ENCODE data around the gene RNF114. TPM values are rescaled to one million over a fixed set of nuclear protein-coding genes. Genes with fewer than 3 reads are reported as not detected.
A peak's percentile ranks its signal among the peaks of the same experiment; 100 is the strongest.

Gene RNF114
- total RNA-seq, 4 donors from 2014 or later: 73.2 to 102 (median 79.7) TPM

DNA sequence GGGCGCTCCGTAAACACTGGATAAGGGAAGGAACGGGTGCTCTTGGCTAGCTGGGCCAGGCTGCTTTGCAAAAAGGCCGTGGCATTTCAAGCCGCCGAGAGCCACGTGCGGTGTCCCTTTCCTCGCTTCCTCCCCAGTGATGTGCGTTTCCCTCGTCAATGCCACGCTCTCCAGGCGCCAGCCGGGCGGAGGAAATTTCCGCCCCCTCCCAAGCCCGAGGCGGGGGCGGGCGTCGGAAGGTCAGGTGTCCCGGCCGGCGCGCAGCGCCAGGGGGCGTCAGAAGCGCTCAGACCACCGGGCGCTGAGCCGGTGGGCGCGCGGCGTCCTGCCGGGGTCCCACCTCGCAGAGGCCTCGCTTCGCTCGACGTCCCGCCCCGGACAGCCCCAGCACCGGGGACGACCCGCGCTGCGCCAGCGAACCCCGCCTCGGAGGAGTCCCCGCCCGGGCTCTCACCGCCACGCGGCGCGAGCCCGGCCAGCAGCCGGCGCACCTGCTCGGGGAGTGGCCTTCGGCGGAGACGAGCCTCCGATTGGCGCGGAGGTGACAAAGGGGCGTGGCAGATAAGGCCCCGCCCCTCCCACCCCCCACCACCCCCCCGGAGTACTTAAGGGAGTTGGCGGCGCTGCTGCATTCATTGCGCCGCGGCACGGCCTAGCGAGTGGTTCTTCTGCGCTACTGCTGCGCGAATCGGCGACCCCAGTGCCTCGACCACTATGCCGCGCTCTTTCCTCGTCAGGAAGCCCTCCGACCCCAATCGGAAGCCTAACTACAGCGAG, 46.3 kb downstream of the RNF114 start, which contains the start of gene SNAI1:
Gene SNAI1, plus strand, starts transcription at position 635 of the 777 bp plus-strand sequence. Its CDS starts 80 bp downstream, at position 715.
- H3K27me3 ChIP-seq: peaks cover 0 to 34% (median 3%) of the 10 kb centered on the region in 4 donors
- intact Hi-C loops (cut with DNase I): loop anchor here (10.0 kb wide), 1 partner anchor 192 kb away; no protein-coding TSS in a partner anchor
- H3K4me3 ChIP-seq: peak within 1 kb of the TSS; percentile 26 to 66 (median 44)

DNA sequence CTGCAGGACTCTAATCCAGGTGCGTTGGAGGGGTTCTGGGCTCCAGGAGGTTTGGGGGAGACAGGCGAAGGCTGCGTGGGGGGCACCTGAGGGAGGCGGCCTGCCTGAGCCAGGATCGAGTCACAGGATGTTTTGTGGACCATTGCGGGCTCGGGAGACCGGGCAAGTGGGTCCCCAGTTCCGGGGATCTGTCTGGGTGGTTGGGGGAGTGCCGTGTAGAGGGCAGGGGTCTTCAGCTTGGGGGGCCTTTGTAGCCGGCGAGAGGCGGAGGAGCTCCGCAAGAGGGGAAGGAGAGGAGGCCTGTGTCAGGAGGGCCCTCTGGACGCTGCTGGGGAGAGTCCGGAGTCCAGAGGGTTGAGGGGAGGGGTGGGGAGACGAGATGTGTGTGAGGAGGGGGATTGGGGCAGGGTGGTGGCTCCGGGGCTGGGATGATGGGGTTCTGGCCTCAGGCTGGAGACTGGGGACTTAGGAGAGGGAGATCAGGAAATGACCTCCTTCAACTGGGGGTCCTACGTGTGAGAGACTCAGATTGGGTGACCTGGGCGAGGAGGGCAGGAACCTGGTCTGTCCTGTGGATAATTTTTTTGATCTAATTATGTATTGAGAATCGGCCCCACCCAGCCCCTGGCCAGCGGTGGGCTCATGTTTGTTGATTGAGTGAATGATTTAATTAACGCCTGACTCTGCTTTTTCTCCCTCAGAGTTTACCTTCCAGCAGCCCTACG, 47.1 kb downstream of the RNF114 start:
- H3K36me3 ChIP-seq: no peaks in the 10 kb centered on the region
- intact Hi-C loops (cut with DNase I): loop anchor here (10.0 kb wide), 1 partner anchor 192 kb away; no protein-coding TSS in a partner anchor
- peak overlapping the region; percentile 39 to 80 (median 61) for H3K27ac ChIP-seq
- peaks cover 8 to 77% (median 34%) of the 10 kb centered on the region in 3 donors for H3K4me1 ChIP-seq
- WGBS, 2 donors: 28 to 43% methylated on average over 13 to 20 of the region's 24 CpGs
- peaks cover 0 to 34% (median 3%) of the 10 kb centered on the region in 4 donors for H3K27me3 ChIP-seq
- no peaks in the 10 kb centered on the region for H3K9me3 ChIP-seq
- DNase-seq: no peak
- no peak for TF ChIP-seq POLR2A (IDR thresholded peaks at IDR 0.05)
- TF ChIP-seq, protein P1, sequence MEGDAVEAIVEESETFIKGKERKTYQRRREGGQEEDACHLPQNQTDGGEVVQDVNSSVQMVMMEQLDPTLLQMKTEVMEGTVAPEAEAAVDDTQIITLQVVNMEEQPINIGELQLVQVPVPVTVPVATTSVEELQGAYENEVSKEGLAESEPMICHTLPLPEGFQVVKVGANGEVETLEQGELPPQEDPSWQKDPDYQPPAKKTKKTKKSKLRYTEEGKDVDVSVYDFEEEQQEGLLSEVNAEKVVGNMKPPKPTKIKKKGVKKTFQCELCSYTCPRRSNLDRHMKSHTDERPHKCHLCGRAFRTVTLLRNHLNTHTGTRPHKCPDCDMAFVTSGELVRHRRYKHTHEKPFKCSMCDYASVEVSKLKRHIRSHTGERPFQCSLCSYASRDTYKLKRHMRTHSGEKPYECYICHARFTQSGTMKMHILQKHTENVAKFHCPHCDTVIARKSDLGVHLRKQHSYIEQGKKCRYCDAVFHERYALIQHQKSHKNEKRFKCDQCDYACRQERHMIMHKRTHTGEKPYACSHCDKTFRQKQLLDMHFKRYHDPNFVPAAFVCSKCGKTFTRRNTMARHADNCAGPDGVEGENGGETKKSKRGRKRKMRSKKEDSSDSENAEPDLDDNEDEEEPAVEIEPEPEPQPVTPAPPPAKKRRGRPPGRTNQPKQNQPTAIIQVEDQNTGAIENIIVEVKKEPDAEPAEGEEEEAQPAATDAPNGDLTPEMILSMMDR (IDR thresholded peaks at IDR 0.05): no peak
- H3K4me3 ChIP-seq: peak overlapping the region; percentile 26 to 66 (median 44)

More for the DNA sequence above, 46.3 kb downstream of the RNF114 start, which contains the start of gene SNAI1:
- TF ChIP-seq, protein P1 (IDR thresholded peaks at IDR 0.05): peak; percentile 39 to 72 (median 56)
- peak in 2 of 4 donors; percentile 62 to 82 for TF ChIP-seq POLR2A (IDR thresholded peaks at IDR 0.05)
- DNase-seq: no peak
- Histone ChIP-seq H3K9me3 (no peaks in the 10 kb centered on the region), H3K36me3 (no peaks in the 10 kb centered on the region), H3K27ac (peak within 1 kb of the TSS; percentile 53 to 80 (median 64)), H3K4me1 (peaks cover 8 to 70% (median 31%) of the 10 kb centered on the region in 3 donors)
- 0 to 3% methylated on average over 1 to 4 of the region's 90 CpGs for WGBS, 2 donors

DNA sequence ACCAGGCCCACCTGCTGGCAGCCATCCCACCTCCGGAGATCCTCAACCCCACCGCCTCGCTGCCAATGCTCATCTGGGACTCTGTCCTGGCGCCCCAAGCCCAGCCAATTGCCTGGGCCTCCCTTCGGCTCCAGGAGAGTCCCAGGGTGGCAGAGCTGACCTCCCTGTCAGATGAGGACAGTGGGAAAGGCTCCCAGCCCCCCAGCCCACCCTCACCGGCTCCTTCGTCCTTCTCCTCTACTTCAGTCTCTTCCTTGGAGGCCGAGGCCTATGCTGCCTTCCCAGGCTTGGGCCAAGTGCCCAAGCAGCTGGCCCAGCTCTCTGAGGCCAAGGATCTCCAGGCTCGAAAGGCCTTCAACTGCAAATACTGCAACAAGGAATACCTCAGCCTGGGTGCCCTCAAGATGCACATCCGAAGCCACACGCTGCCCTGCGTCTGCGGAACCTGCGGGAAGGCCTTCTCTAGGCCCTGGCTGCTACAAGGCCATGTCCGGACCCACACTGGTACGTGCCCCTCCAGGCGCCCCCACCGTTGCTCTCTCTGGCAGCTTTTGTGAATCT, 47.7 kb downstream of the RNF114 start:
- TF ChIP-seq POLR2A (IDR thresholded peaks at IDR 0.05): no peak
- TF ChIP-seq, protein P1 (IDR thresholded peaks at IDR 0.05): no peak
- H3K27ac ChIP-seq: peak overlapping the region; percentile 39 to 80 (median 61)

DNA sequence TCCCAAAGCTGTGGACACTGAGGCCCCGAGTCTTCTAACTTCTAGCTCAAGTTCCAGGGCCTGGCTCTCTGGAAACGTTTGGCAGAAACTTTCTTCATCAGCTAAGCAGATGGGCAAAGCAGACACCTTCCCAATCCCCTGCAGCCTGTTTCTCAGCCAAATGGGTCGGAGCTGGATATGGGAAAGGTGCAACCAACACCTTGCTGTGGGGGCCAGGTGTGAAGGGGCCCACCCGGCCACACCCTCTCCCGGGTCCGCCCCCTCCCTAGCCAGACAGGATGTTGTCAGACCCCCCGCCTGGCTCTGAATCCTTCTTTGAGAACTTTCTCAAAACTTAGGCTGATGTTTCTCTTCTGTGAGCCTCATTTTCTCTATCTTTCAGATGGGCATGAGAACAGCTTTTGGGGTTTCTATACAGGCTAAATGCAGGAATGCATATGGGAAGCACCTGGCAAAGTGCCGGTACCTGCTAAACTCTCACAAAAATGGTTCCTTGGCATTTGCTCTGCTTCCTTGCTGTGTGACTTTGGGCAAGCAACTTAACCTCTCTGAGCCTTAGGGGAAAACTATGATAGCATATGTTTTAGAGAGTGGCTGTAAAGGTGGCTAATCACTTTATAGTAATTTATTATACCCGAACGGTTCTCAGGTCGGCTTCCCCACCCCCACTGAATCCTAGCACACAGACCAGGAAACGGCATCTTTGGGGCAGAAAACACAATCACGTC, 48.4 kb downstream of the RNF114 start:
- H3K36me3 ChIP-seq: no peaks in the 10 kb centered on the region
- intact Hi-C loops (cut with DNase I): loop anchor here (10.0 kb wide), 1 partner anchor 190 kb away; no protein-coding TSS in a partner anchor
- DNase-seq: no peak
- peak overlapping the region in 2 of 4 donors; percentile 69 to 80 for H3K27ac ChIP-seq
- H3K4me3 ChIP-seq: peak overlapping the region in 3 of 4 donors; percentile 37 to 66 (median 51)
- H3K4me1 ChIP-seq: peaks cover 13 to 80% (median 39%) of the 10 kb centered on the region in 3 donors
- TF ChIP-seq, protein P1 (IDR thresholded peaks at IDR 0.05): no peak
- TF ChIP-seq POLR2A (IDR thresholded peaks at IDR 0.05): no peak
- no peaks in the 10 kb centered on the region for H3K9me3 ChIP-seq
- WGBS, 2 donors: 67 to 69% methylated on average over 9 to 12 of the region's 13 CpGs
- peaks cover 0 to 28% (median 3%) of the 10 kb centered on the region in 4 donors for H3K27me3 ChIP-seq

More for the DNA sequence above, 47.7 kb downstream of the RNF114 start:
- 62 to 79% methylated on average over 3 to 11 of the region's 18 CpGs for WGBS, 2 donors
- Histone ChIP-seq H3K27me3 (peaks cover 0 to 34% (median 3%) of the 10 kb centered on the region in 4 donors), H3K4me1 (peaks cover 8 to 80% (median 37%) of the 10 kb centered on the region in 3 donors), H3K9me3 (no peaks in the 10 kb centered on the region), H3K36me3 (no peaks in the 10 kb centered on the region), H3K4me3 (peak overlapping the region; percentile 26 to 66 (median 44))
- intact Hi-C loops (cut with DNase I): loop anchor here (10.0 kb wide), 1 partner anchor 191 kb away; no protein-coding TSS in a partner anchor
- no peak for DNase-seq

Data from esophagus squamous epithelium (tissue), 5 donors.